ENCODE measurements around the gene CNTNAP4.

Gene CNTNAP4

GRCh38 chr16:76490036-76490639, 212.9 kb downstream of the CNTNAP4 start:
- DNase-seq (ENCODE audit: low read depth) = no peak

GRCh38 chr16:76500006-76500405, 222.8 kb downstream of the CNTNAP4 start:
- DNase-seq (ENCODE audit: low read depth) = no peak

GRCh38 chr16:76502063-76502462, 224.9 kb downstream of the CNTNAP4 start:
- no peak for DNase-seq (ENCODE audit: low read depth)

GRCh38 chr16:76502555-76502954, 225.4 kb downstream of the CNTNAP4 start:
- no peak for DNase-seq (ENCODE audit: low read depth)

GRCh38 chr16:76503091-76503490, 225.9 kb downstream of the CNTNAP4 start:
- no peak for DNase-seq (ENCODE audit: low read depth)

GRCh38 chr16:76511203-76511602, 234.0 kb downstream of the CNTNAP4 start:
- no peak for DNase-seq (ENCODE audit: low read depth)

GRCh38 chr16:76518781-76519180, 241.6 kb downstream of the CNTNAP4 start:
- DNase-seq (ENCODE audit: low read depth) = no peak

GRCh38 chr16:76524356-76524755, 247.2 kb downstream of the CNTNAP4 start:
- no peak for DNase-seq (ENCODE audit: low read depth)

GRCh38 chr16:76524769-76525168, 247.6 kb downstream of the CNTNAP4 start:
- DNase-seq (ENCODE audit: low read depth) = no peak

- no peak for DNase-seq (ENCODE audit: low read depth)
Observed at GRCh38 chr16:76527244-76527643, 250.0 kb downstream of the CNTNAP4 start.

- DNase-seq (ENCODE audit: low read depth) = no peak
Observed at GRCh38 chr16:76529120-76529519, 251.9 kb downstream of the CNTNAP4 start.

- DNase-seq (ENCODE audit: low read depth) = no peak
Observed at GRCh38 chr16:76531236-76531635, 254.0 kb downstream of the CNTNAP4 start.

- no peak for DNase-seq (ENCODE audit: low read depth)
Observed at GRCh38 chr16:76532188-76532973, 255.2 kb downstream of the CNTNAP4 start.

GRCh38 chr16:76539609-76540008, 262.4 kb downstream of the CNTNAP4 start:
- no peak for DNase-seq (ENCODE audit: low read depth)

- DNase-seq (ENCODE audit: low read depth) = no peak
Observed at GRCh38 chr16:76541070-76541469, 263.9 kb downstream of the CNTNAP4 start.

- DNase-seq (ENCODE audit: low read depth) = no peak
Observed at GRCh38 chr16:76565542-76565941, 288.3 kb downstream of the CNTNAP4 start.

GRCh38 chr16:76571755-76572154, 294.6 kb downstream of the CNTNAP4 start:
- DNase-seq (ENCODE audit: low read depth) = no peak

GRCh38 chr16:76573281-76573680, 296.1 kb downstream of the CNTNAP4 start:
- no peak for DNase-seq (ENCODE audit: low read depth)

- DNase-seq (ENCODE audit: low read depth) = no peak
Observed at GRCh38 chr16:76574651-76575050, 297.4 kb downstream of the CNTNAP4 start.

- DNase-seq (ENCODE audit: low read depth) = no peak
Observed at GRCh38 chr16:76576526-76576925, 299.3 kb downstream of the CNTNAP4 start.

- no peak for DNase-seq (ENCODE audit: low read depth)
Observed at GRCh38 chr16:76577003-76577402, 299.8 kb downstream of the CNTNAP4 start.

GRCh38 chr16:76579277-76579922, 302.2 kb downstream of the CNTNAP4 start:
- no peak for DNase-seq (ENCODE audit: low read depth)

- no peak for DNase-seq (ENCODE audit: low read depth)
Observed at GRCh38 chr16:76583466-76583865, 306.3 kb downstream of the CNTNAP4 start.

Measured in HS-5 (cell line).